ENCODE data around the gene PCDH9. TPM values are rescaled to one million over a fixed set of nuclear protein-coding genes. Genes with fewer than 3 reads are reported as not detected.

The PCDH9 gene
- polyA plus RNA-seq, 1 of the 3 experiments (the other 2 are of a cell fraction): 1.3 TPM

DNA sequence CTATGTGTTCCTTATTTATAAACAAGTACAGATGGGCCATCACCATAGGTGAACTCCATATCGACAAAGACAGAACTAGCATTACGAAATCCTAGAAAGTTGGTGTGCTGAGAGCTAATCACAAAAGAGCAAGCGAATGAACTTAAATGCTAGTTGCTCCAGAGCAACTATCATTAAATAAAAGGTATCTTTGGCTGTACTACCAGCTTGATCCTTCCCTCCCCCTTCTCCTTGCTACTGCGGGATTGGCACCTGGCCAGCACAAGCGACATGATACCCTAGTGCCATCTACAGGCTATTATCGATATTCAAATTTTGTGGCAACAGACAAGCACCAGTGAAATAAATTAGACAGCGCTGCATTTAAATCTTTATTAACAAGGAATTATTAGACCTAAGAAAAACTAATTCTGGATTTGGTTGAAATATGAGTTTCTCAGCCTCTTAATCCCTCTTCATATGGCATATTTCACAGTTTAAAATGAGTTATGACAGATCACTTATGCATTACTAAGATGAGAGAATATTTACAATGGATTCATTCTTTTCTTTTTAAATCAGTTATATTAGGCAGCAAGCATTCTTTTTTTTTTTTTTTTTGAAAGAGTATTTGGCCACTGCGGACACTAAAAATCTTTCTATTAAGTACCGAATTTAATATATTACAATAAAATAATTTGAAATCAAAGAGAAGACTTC, 5.8 kb downstream of the PCDH9 start:
- H3K27me3 ChIP-seq (ENCODE audit: insufficient read depth): no peaks in the 10 kb centered on the region
- peak overlapping the region; percentile 44; the same call in 1 of the 2 replicates for H3K4me2 ChIP-seq
- peak; percentile 62 for DNase-seq
- no peaks in the 10 kb centered on the region for H4K20me1 ChIP-seq (ENCODE audit: insufficient read depth)
- H3K36me3 ChIP-seq (replicated peaks in 1 of 2; ENCODE audit: control insufficient read depth in 1 of 2, insufficient read depth in 2 of 2, low read length in 1 of 2): peaks cover 0 to 3% of the 10 kb centered on the region in 2 experiments
- ChIA-PET CTCF (interaction anchor here (0.6 to 5.8 kb wide), 29 partner anchors 9 to 1596 kb away, joined by 3 to 52 read pairs (median 3); no protein-coding TSS in a partner anchor), POLR2A (no interaction called here)
- no peaks in the 10 kb centered on the region for H3K9me3 ChIP-seq
- H2AFZ ChIP-seq (ENCODE audit: low read depth): peak overlapping the region; percentile 49
- no peaks in the 10 kb centered on the region for H3K79me2 ChIP-seq (ENCODE audit: insufficient read depth)
- H3K9ac ChIP-seq: no peak overlapping the region
- 34% methylated on average over 9 of the region's 9 CpGs for WGBS (ENCODE audit: low lambda C conversion rate)
- H3K27ac ChIP-seq (ENCODE audit: low read depth in 2 of 2, low read length in 1 of 2): peak overlapping the region in 1 of 2 experiments; percentile 18; a peak in 2 of 4 replicates
- H3K9me2 ChIP-seq: no peaks in the 10 kb centered on the region
- H3K4me3 ChIP-seq (ENCODE audit: low read depth in 2 of 2, low read length in 1 of 2): 0 out of 4 replicates have a peak overlapping the region, but pooled peaks of 1 of the 2 experiments have one; percentile 2
- peaks cover 6 to 11% of the 10 kb centered on the region in 2 experiments; a peak in 3 of 4 replicates for H3K4me1 ChIP-seq (ENCODE audit: control insufficient read depth in 1 of 2, insufficient read depth in 2 of 2, low read depth in 1 of 2, low read length in 1 of 2)
- no peaks in the 10 kb centered on the region for H3F3A ChIP-seq (replicated peaks; ENCODE audit: insufficient read depth)
- TF ChIP-seq FOXM1 (IDR thresholded peaks at IDR 0.05; ENCODE audit: low read depth) (no peak), PBX3 (IDR thresholded peaks at IDR 0.05) (no peak), CHD2 (IDR thresholded peaks at IDR 0.05; ENCODE audit: low read length, partially characterized antibody) (peak; percentile 72), NRF1 (IDR thresholded peaks at IDR 0.05; ENCODE audit: low read depth, low read length) (no peak), TEAD4 (IDR thresholded peaks at IDR 0.05; ENCODE audit: borderline replicate concordance, insufficient read depth) (no peak), RXRA (IDR thresholded peaks at IDR 0.05; ENCODE audit: borderline replicate concordance, low read depth) (no peak), GATA2 (CRISPR knock-in tag; IDR thresholded peaks at IDR 0.05) (no peak), EP300 (IDR thresholded peaks at IDR 0.05; ENCODE audit: borderline replicate concordance in 1 of 2, low read depth in 1 of 2, low read length in 1 of 2) (peak in 1 of 2 experiments; percentile 47; a peak in 1 of 4 replicates), TAF1 (IDR thresholded peaks at IDR 0.05; ENCODE audit: borderline replicate concordance, low read depth, low read length) (no peak), NFIC (IDR thresholded peaks at IDR 0.05; ENCODE audit: borderline replicate concordance) (peak; percentile 99), MEF2A (IDR thresholded peaks at IDR 0.05; ENCODE audit: borderline replicate concordance, low read depth) (no peak), FOSL2 (IDR thresholded peaks at IDR 0.05; ENCODE audit: borderline replicate concordance, low read depth) (no peak), MXI1 (IDR thresholded peaks at IDR 0.05; ENCODE audit: low read depth, low read length) (no peak), JUND (IDR thresholded peaks at IDR 0.05) (no peak), SMC3 (IDR thresholded peaks at IDR 0.05; ENCODE audit: low read depth, low read length) (peak; percentile 88), RFX5 (IDR thresholded peaks at IDR 0.05; ENCODE audit: low read length) (no peak), POLR2AphosphoS5 (IDR thresholded peaks at IDR 0.05; ENCODE audit: low read depth, low read length) (no peak), TCF12 (IDR thresholded peaks at IDR 0.05) (no peak; the same call in 1 of the 2 replicates), RAD21 (IDR thresholded peaks at IDR 0.05; ENCODE audit: low read length) (peak; percentile 96), ELF1 (IDR thresholded peaks at IDR 0.05) (no peak)
- TF ChIP-seq, protein P1, sequence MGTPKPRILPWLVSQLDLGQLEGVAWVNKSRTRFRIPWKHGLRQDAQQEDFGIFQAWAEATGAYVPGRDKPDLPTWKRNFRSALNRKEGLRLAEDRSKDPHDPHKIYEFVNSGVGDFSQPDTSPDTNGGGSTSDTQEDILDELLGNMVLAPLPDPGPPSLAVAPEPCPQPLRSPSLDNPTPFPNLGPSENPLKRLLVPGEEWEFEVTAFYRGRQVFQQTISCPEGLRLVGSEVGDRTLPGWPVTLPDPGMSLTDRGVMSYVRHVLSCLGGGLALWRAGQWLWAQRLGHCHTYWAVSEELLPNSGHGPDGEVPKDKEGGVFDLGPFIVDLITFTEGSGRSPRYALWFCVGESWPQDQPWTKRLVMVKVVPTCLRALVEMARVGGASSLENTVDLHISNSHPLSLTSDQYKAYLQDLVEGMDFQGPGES (IDR thresholded peaks at IDR 0.05; ENCODE audit: low read depth, low read length): no peak
- TF ChIP-seq, protein P2, sequence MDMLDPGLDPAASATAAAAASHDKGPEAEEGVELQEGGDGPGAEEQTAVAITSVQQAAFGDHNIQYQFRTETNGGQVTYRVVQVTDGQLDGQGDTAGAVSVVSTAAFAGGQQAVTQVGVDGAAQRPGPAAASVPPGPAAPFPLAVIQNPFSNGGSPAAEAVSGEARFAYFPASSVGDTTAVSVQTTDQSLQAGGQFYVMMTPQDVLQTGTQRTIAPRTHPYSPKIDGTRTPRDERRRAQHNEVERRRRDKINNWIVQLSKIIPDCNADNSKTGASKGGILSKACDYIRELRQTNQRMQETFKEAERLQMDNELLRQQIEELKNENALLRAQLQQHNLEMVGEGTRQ (IDR thresholded peaks at IDR 0.05; ENCODE audit: borderline replicate concordance, low read depth, low read length): no peak
- TF ChIP-seq, protein P3, sequence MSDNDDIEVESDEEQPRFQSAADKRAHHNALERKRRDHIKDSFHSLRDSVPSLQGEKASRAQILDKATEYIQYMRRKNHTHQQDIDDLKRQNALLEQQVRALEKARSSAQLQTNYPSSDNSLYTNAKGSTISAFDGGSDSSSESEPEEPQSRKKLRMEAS (IDR thresholded peaks at IDR 0.05; ENCODE audit: low read depth): no peak
- TF ChIP-seq, protein P4, sequence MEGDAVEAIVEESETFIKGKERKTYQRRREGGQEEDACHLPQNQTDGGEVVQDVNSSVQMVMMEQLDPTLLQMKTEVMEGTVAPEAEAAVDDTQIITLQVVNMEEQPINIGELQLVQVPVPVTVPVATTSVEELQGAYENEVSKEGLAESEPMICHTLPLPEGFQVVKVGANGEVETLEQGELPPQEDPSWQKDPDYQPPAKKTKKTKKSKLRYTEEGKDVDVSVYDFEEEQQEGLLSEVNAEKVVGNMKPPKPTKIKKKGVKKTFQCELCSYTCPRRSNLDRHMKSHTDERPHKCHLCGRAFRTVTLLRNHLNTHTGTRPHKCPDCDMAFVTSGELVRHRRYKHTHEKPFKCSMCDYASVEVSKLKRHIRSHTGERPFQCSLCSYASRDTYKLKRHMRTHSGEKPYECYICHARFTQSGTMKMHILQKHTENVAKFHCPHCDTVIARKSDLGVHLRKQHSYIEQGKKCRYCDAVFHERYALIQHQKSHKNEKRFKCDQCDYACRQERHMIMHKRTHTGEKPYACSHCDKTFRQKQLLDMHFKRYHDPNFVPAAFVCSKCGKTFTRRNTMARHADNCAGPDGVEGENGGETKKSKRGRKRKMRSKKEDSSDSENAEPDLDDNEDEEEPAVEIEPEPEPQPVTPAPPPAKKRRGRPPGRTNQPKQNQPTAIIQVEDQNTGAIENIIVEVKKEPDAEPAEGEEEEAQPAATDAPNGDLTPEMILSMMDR (IDR thresholded peaks at IDR 0.05): peak; percentile 77
- TF ChIP-seq, protein P5, sequence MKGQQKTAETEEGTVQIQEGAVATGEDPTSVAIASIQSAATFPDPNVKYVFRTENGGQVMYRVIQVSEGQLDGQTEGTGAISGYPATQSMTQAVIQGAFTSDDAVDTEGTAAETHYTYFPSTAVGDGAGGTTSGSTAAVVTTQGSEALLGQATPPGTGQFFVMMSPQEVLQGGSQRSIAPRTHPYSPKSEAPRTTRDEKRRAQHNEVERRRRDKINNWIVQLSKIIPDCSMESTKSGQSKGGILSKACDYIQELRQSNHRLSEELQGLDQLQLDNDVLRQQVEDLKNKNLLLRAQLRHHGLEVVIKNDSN (IDR thresholded peaks at IDR 0.05; ENCODE audit: borderline replicate concordance, low read depth): no peak
- TF ChIP-seq, protein P6, sequence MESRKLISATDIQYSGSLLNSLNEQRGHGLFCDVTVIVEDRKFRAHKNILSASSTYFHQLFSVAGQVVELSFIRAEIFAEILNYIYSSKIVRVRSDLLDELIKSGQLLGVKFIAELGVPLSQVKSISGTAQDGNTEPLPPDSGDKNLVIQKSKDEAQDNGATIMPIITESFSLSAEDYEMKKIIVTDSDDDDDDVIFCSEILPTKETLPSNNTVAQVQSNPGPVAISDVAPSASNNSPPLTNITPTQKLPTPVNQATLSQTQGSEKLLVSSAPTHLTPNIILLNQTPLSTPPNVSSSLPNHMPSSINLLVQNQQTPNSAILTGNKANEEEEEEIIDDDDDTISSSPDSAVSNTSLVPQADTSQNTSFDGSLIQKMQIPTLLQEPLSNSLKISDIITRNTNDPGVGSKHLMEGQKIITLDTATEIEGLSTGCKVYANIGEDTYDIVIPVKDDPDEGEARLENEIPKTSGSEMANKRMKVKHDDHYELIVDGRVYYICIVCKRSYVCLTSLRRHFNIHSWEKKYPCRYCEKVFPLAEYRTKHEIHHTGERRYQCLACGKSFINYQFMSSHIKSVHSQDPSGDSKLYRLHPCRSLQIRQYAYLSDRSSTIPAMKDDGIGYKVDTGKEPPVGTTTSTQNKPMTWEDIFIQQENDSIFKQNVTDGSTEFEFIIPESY (IDR thresholded peaks at IDR 0.05; ENCODE audit: borderline replicate concordance, low read depth): no peak

Data from SK-N-SH (cell line).